Panc1 (cell line): Measurements from ENCODE around the gene NAT16. TPM values are rescaled to one million over a fixed set of nuclear protein-coding genes. Genes with fewer than 3 reads are reported as not detected.

Experiments used
- ATAC-seq: fragments of 200-7000 bp; cut with Tn5 transposase; 2 replicates; pipeline ENCODE4 v1.9.1; 2020; ENCODE audit warnings: mild to moderate bottlenecking, moderate library complexity
- BruUV-seq: library from RNA; stranded (reverse); fragments of 400-500 nt; replicated peaks from 2 replicates; lab custom pipeline; 2021; lab: Mats Ljungman, UMichigan
- CTCF ChIA-PET: fragments of 300-600 bp; sonication (Branson Sonifier 250); formaldehyde crosslinking; loops from one replicate; lab custom pipeline; 2022; ENCODE audit warnings: antibody characterized with exemption; lab: Charles Lee
- POLR2A ChIA-PET: fragments of 300-600 bp; sonication (Branson Sonifier 250); formaldehyde crosslinking; loops from one replicate; lab custom pipeline; 2022; ENCODE audit warnings: antibody characterized with exemption; lab: Charles Lee
- DNase-seq: peaks from one replicate; pipeline ENCODE4 v3.0.0-alpha.2; 2010; ENCODE audit warnings: low read depth, low spot score
- H3K27ac ChIP-seq: 2 replicates; pipeline ENCODE4 v1.5.1; 2011; ENCODE audit warnings: mild to moderate bottlenecking, low read length, inconsistent platforms
- H3K27me3 ChIP-seq: fragments of 200-500 bp; sonication (Bioruptor generic); 2 replicates; pipeline ENCODE4 v1.6.0; 2014; ENCODE audit warnings: low read length, inconsistent platforms; ENCODE audit not compliant: control insufficient read depth, insufficient read depth
- H3K36me3 ChIP-seq: fragments of 200-500 bp; sonication (Bioruptor generic); 2 replicates; pipeline ENCODE4 v1.5.1; 2014; ENCODE audit warnings: inconsistent platforms, mild to moderate bottlenecking, low read length, moderate library complexity; ENCODE audit not compliant: control insufficient read depth, insufficient read depth
- H3K4me1 ChIP-seq: 2 replicates; pipeline ENCODE4 v1.5.1; 2011; ENCODE audit warnings: inconsistent platforms, mild to moderate bottlenecking, low read length, moderate library complexity; ENCODE audit not compliant: control insufficient read depth, insufficient read depth
- H3K4me3 ChIP-seq, 2 experiments: 2 replicates each; pipeline ENCODE4 v1.5.1; 2011 to 2012; ENCODE audit warnings: low read depth in 2 of 2, low read length in 2 of 2, mild to moderate bottlenecking in 2 of 2, inconsistent platforms in 1 of 2, moderate library complexity in 1 of 2
- H3K9me3 ChIP-seq: fragments of 200-500 bp; sonication (Bioruptor generic); 2 replicates; pipeline ENCODE4 v1.5.1; 2014; ENCODE audit warnings: low read depth, mild to moderate bottlenecking, inconsistent platforms, low read length, moderate library complexity; ENCODE audit not compliant: control insufficient read depth, insufficient read depth
- CTCF ChIP-seq: fragments of 450-650 bp; IDR thresholded peaks from 2 replicates; pipeline ENCODE4 v1.5.1; 2017; ENCODE audit warnings: mild to moderate bottlenecking
- POLR2AphosphoS5 ChIP-seq: IDR thresholded peaks from 2 replicates; pipeline ENCODE4 v1.6.1; 2012; ENCODE audit warnings: mild to moderate bottlenecking, low read depth, low read length, moderate library complexity
- SIN3A ChIP-seq: IDR thresholded peaks from 2 replicates; pipeline ENCODE4 v1.6.1; 2012; ENCODE audit warnings: low read depth, mild to moderate bottlenecking, low read length, moderate library complexity, borderline replicate concordance; ENCODE audit not compliant: insufficient read depth
- TCF7L2 ChIP-seq: IDR thresholded peaks from 2 replicates; pipeline ENCODE4 v1.6.1; 2011; ENCODE audit warnings: mild to moderate bottlenecking, low read depth, low read length, inconsistent platforms
- in situ Hi-C: cut with HindIII; loops from 2 replicates; pipeline ENCODE4 v1.10.0; 2016; ENCODE audit warnings: low sequenced_read_pairs, low pct_unique_long_range_greater_than_20kb
- intact Hi-C: fragments of 100-400 bp; cut with micrococcal nuclease; formaldehyde crosslinking; loops from one replicate; pipeline ENCODE4 v1.10.0; 2022; ENCODE audit not compliant: unreplicated experiment
- total RNA-seq: library from RNA; stranded (reverse); gene quantifications from one replicate; pipeline ENCODE4 v1.2.1, GENCODE V29; 2021; ENCODE audit not compliant: unreplicated experiment
- TF ChIP-seq, protein P1 (sequence below), 2 experiments: IDR thresholded peaks; 2 replicates each; pipeline ENCODE4 v1.6.1; 2011 to 2012; ENCODE audit warnings: low read depth in 2 of 2, control low read depth in 1 of 2, low read length in 1 of 2, mild to moderate bottlenecking in 1 of 2, moderate library complexity in 1 of 2; ENCODE audit not compliant: insufficient read depth in 1 of 2

NAT16 gene
- total RNA-seq, 1 experiment from 2014 or later: 0.15 TPM

DNA sequence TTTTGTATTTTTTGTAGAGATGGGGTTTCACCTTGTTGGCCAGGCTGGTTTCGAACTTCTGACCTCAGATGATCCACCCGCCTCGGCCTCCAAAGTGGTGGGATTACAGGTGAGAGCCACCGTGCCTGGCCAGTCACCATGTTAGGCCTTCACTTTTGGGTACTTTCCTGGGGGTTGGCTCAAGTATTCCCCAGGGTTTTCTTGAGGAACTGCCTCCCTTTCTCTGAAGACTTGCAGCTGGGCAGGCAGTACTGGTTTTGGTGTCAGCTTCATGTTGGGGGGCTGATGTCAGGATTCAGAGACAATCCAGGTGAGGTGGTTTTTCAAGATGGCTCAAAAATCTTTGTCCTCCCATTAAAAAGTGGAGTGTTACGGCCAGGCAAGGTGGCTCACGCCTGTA, 45.6 kb upstream of the NAT16 start:
- Histone ChIP-seq H3K27ac (no peak overlapping the region), H3K36me3 (no peaks in the 10 kb centered on the region), H3K9me3 (no peaks in the 10 kb centered on the region), H3K4me1 (no peaks in the 10 kb centered on the region), H3K27me3 (no peaks in the 10 kb centered on the region), H3K4me3 (no peak overlapping the region)
- CTCF ChIA-PET: no interaction called here
- no peak for DNase-seq
- intact Hi-C loops (no loop called here), in situ Hi-C loops (no loop called here)
- no TSS peak for BruUV-seq
- POLR2A ChIA-PET: no interaction called here
- no peak for TF ChIP-seq SIN3A
- TF ChIP-seq POLR2AphosphoS5: no peak
- no peak for TF ChIP-seq CTCF
- TF ChIP-seq, protein P1, sequence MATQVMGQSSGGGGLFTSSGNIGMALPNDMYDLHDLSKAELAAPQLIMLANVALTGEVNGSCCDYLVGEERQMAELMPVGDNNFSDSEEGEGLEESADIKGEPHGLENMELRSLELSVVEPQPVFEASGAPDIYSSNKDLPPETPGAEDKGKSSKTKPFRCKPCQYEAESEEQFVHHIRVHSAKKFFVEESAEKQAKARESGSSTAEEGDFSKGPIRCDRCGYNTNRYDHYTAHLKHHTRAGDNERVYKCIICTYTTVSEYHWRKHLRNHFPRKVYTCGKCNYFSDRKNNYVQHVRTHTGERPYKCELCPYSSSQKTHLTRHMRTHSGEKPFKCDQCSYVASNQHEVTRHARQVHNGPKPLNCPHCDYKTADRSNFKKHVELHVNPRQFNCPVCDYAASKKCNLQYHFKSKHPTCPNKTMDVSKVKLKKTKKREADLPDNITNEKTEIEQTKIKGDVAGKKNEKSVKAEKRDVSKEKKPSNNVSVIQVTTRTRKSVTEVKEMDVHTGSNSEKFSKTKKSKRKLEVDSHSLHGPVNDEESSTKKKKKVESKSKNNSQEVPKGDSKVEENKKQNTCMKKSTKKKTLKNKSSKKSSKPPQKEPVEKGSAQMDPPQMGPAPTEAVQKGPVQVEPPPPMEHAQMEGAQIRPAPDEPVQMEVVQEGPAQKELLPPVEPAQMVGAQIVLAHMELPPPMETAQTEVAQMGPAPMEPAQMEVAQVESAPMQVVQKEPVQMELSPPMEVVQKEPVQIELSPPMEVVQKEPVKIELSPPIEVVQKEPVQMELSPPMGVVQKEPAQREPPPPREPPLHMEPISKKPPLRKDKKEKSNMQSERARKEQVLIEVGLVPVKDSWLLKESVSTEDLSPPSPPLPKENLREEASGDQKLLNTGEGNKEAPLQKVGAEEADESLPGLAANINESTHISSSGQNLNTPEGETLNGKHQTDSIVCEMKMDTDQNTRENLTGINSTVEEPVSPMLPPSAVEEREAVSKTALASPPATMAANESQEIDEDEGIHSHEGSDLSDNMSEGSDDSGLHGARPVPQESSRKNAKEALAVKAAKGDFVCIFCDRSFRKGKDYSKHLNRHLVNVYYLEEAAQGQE (IDR thresholded peaks at IDR 0.05; ENCODE audit: insufficient read depth in 1 of 2, low read depth in 2 of 2, low read length in 1 of 2): no peak
- TF ChIP-seq TCF7L2: no peak
- no peak for ATAC-seq

DNA sequence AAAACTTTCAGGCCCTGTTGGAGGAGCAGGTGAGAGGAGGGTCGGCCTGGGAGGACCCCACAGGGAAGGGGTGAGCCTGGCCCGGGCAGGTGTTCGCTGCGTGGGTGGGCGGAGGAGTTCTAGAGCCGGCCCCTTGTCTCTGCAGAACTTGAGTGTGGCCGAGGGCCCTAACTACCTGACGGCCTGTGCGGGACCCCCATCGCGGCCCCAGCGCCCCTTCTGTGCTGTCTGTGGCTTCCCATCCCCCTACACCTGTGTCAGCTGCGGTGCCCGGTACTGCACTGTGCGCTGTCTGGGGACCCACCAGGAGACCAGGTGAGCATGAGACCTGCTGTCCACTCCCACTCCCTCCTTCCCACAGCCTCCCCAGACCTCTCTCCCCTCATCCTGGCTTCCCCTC, 43.4 kb upstream of the NAT16 start:
- TF ChIP-seq, protein P1 (IDR thresholded peaks at IDR 0.05; ENCODE audit: insufficient read depth in 1 of 2, low read depth in 2 of 2, low read length in 1 of 2): no peak
- TF ChIP-seq TCF7L2 (no peak), POLR2AphosphoS5 (no peak), CTCF (no peak), SIN3A (no peak)
- POLR2A ChIA-PET: no interaction called here
- DNase-seq: no peak
- Histone ChIP-seq H3K27me3 (no peaks in the 10 kb centered on the region), H3K4me1 (peaks cover 6% of the 10 kb centered on the region), H3K36me3 (no peaks in the 10 kb centered on the region; the same call in 1 of the 2 replicates), H3K27ac (no peak overlapping the region), H3K9me3 (no peaks in the 10 kb centered on the region), H3K4me3 (no peak overlapping the region)
- intact Hi-C loops (no loop called here), in situ Hi-C loops (no loop called here)
- CTCF ChIA-PET: no interaction called here
- ATAC-seq: no peak
- BruUV-seq: no TSS peak
